COR-L47 (cell line): ENCODE data around the gene EFS.

Source experiments
- DNase-seq: peaks from one replicate; lab custom pipeline; 2025; lab: John Stamatoyannopoulos, UW

EFS gene

GRCh38 chr14:23358042-23358441 is 6.9 kb downstream of the EFS start:
- no peak for DNase-seq

GRCh38 chr14:23357261-23357660 is 7.7 kb downstream of the EFS start:
- DNase-seq: no peak

GRCh38 chr14:23356662-23357061 is 8.3 kb downstream of the EFS start:
- DNase-seq: no peak

- no peak for DNase-seq
Observed at GRCh38 chr14:23355871-23356435, 9.0 kb downstream of the EFS start.

GRCh38 chr14:23354990-23355389 is 10.0 kb downstream of the EFS start:
- DNase-seq: no peak

- DNase-seq: no peak
Observed at GRCh38 chr14:23353433-23353780, 11.6 kb downstream of the EFS start.

GRCh38 chr14:23352506-23353432 is 12.2 kb downstream of the EFS start, which contains the start of gene SLC22A17:
TSS of gene SLC22A17 (minus strand) at chr14:23352887.
- peak; percentile 61 for DNase-seq

GRCh38 chr14:23351681-23352505 is 13.1 kb downstream of the EFS start:
- peak; percentile 38 for DNase-seq

GRCh38 chr14:23349156-23349845 is 15.7 kb downstream of the EFS start:
- no peak for DNase-seq

- DNase-seq: no peak
Observed at GRCh38 chr14:23348297-23348655, 16.7 kb downstream of the EFS start.

- DNase-seq: no peak
Observed at GRCh38 chr14:23347406-23348296, 17.3 kb downstream of the EFS start.

- no peak for DNase-seq
Observed at GRCh38 chr14:23346693-23347405, 18.1 kb downstream of the EFS start.

- no peak for DNase-seq
Observed at GRCh38 chr14:23345987-23346692, 18.8 kb downstream of the EFS start.

- DNase-seq: no peak
Observed at GRCh38 chr14:23344481-23344880, 20.5 kb downstream of the EFS start.

GRCh38 chr14:23339506-23340268 is 25.3 kb downstream of the EFS start:
- DNase-seq: no peak

- no peak for DNase-seq
Observed at GRCh38 chr14:23335623-23336022, 29.3 kb downstream of the EFS start.

- DNase-seq: peak; percentile 61
Observed at GRCh38 chr14:23327947-23328744, 36.8 kb downstream of the EFS start.
